ENCODE results near the gene PICK1. TPM values are rescaled to one million over a fixed set of nuclear protein-coding genes. Genes with fewer than 3 reads are reported as not detected.

PICK1 gene
- total and polyA plus RNA-seq, 2 donors (not counting 3 experiments of a cell fraction or from before 2014, with no cell fraction given): 18.0 to 20.8 TPM

DNA sequence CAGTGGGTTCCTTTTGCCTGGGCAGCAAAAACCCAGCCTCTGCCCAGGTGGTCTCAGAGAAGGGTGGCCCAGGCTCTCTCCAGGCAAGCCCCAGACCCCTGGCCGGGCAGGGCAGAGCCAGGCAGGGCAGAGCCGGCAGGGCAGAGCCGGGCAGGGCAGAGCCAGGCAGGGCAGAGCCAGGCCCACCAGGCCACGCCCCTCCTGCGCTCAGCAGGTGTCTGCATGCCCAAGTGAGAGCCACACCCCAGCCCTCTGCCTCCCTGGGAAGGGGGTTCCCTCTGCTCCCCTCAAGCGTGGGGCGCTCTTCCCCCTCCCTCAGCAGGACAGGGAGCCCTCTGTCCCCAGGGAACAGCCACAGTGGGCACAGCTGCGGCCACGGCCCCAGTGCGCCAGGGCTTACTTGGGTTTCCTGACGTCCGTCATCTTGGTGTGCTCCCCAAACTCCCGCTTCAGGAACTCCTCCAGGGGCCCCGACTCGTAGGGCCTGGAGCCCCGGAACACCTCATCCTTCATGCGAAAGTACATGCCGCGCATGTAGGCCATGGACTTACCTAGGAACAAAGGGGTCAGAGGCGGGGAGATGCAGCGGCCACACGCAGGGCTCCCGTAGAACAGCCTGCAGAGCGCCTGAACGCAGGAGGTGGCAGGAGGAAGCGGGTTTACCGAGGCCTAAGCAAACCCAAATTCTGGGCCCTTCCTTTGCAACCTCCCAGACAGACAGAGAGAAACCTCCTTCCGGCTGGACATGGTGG is 63.3 kb downstream of the PICK1 start:
- H3K27ac ChIP-seq (ENCODE audit: insufficient read depth, low read depth, low read length): no peak overlapping the region
- dilution Hi-C loops (cut with MboI; ENCODE audit: extremely low pct_ligation_motif_present, low sequenced_read_pairs): no loop called here
- H3K4me2 ChIP-seq (ENCODE audit: insufficient read depth, low read length): no peak overlapping the region
- no peak for TF ChIP-seq JUN (IDR thresholded peaks at IDR 0.05; ENCODE audit: borderline replicate concordance, insufficient read depth, insufficient read length, low read depth)
- TF ChIP-seq, protein P1, sequence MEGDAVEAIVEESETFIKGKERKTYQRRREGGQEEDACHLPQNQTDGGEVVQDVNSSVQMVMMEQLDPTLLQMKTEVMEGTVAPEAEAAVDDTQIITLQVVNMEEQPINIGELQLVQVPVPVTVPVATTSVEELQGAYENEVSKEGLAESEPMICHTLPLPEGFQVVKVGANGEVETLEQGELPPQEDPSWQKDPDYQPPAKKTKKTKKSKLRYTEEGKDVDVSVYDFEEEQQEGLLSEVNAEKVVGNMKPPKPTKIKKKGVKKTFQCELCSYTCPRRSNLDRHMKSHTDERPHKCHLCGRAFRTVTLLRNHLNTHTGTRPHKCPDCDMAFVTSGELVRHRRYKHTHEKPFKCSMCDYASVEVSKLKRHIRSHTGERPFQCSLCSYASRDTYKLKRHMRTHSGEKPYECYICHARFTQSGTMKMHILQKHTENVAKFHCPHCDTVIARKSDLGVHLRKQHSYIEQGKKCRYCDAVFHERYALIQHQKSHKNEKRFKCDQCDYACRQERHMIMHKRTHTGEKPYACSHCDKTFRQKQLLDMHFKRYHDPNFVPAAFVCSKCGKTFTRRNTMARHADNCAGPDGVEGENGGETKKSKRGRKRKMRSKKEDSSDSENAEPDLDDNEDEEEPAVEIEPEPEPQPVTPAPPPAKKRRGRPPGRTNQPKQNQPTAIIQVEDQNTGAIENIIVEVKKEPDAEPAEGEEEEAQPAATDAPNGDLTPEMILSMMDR (IDR thresholded peaks at IDR 0.05; ENCODE audit: extremely low read depth in 1 of 2, insufficient read depth in 1 of 2, low read depth in 1 of 2, low read length in 2 of 2): no peak
- TF ChIP-seq, protein P2, sequence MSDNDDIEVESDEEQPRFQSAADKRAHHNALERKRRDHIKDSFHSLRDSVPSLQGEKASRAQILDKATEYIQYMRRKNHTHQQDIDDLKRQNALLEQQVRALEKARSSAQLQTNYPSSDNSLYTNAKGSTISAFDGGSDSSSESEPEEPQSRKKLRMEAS (IDR thresholded peaks at IDR 0.05; ENCODE audit: insufficient read depth, insufficient read length): no peak
- TF ChIP-seq POLR2A (IDR thresholded peaks at IDR 0.05; ENCODE audit: low read depth, low read length): no peak
- H3K4me3 ChIP-seq (replicated peaks in 1 of 3; ENCODE audit: insufficient read depth in 1 of 3, low read depth in 1 of 3, low read length in 3 of 3): no peak overlapping the region
- no peaks in the 10 kb centered on the region for H3K4me1 ChIP-seq (ENCODE audit: control insufficient read depth, extremely low read depth, insufficient read depth, low read length)
- no peak overlapping the region for H3K9ac ChIP-seq (replicated peaks; ENCODE audit: extremely low read depth, insufficient read depth, low read length)
- DNase-seq (ENCODE audit: low read depth, low spot score): no peak
- intact Hi-C loops (cut with micrococcal nuclease): no loop called here
- no TSS peak for BruUV-seq (replicated peaks)
- no peak overlapping the region for H2AFZ ChIP-seq (ENCODE audit: low read depth, low read length)
- no peak for FAIRE-seq
- H3K9me3 ChIP-seq (replicated peaks; ENCODE audit: control insufficient read depth, insufficient read depth, low read length): no peaks in the 10 kb centered on the region
- no peaks in the 10 kb centered on the region for H3K79me2 ChIP-seq (ENCODE audit: control insufficient read depth, insufficient read depth, low read length)
- no peaks in the 10 kb centered on the region for H4K20me1 ChIP-seq (replicated peaks; ENCODE audit: control insufficient read depth, extremely low read depth, insufficient read depth, low read length)
- no peaks in the 10 kb centered on the region for H3K36me3 ChIP-seq (ENCODE audit: control insufficient read depth in 2 of 2, extremely low read depth in 1 of 2, insufficient read depth in 2 of 2, low read length in 2 of 2)
- CTCF ChIA-PET: interaction anchor here (1.0 to 1.6 kb wide), 2 partner anchors 16 to 23 kb away, joined by 4 to 5 read pairs; no protein-coding TSS in a partner anchor
- POLR2A ChIA-PET: no interaction called here
- H3K27me3 ChIP-seq (ENCODE audit: control insufficient read depth in 2 of 2, insufficient read depth in 2 of 2, low read length in 2 of 2): no peaks in the 10 kb centered on the region
- no peaks in the 10 kb centered on the region for H3K9me1 ChIP-seq (replicated peaks; ENCODE audit: control insufficient read depth, extremely low read depth, insufficient read depth, low read length)

DNA sequence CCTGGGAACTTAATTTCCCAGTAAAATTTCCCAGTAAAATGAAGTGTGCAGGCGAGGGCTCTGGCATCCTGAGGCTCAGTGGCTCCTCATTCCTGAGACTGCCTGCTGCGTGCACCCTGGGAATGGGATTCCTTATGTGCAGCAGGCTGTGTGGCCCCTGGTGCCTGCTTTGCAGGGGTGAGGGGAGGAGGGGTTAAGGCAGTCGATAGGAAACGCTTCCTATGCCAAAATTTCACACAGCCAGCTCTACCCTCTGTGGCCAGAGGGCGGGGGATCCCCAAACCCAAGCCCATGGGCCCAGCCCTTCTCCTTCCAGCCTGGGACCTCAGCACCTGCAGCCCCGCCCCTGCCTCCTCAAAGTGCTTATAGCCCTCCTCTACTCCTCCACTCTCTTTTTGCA is 65.4 kb downstream of the PICK1 start:
- Histone ChIP-seq H3K4me3 (replicated peaks in 1 of 3; ENCODE audit: insufficient read depth in 1 of 3, low read depth in 1 of 3, low read length in 3 of 3) (no peak overlapping the region), H3K4me2 (ENCODE audit: insufficient read depth, low read length) (no peak overlapping the region), H2AFZ (ENCODE audit: low read depth, low read length) (no peak overlapping the region), H3K9me1 (replicated peaks; ENCODE audit: control insufficient read depth, extremely low read depth, insufficient read depth, low read length) (no peaks in the 10 kb centered on the region), H3K27me3 (ENCODE audit: control insufficient read depth in 2 of 2, insufficient read depth in 2 of 2, low read length in 2 of 2) (no peaks in the 10 kb centered on the region), H3K9ac (replicated peaks; ENCODE audit: extremely low read depth, insufficient read depth, low read length) (no peak overlapping the region), H3K79me2 (ENCODE audit: control insufficient read depth, insufficient read depth, low read length) (no peaks in the 10 kb centered on the region), H3K4me1 (ENCODE audit: control insufficient read depth, extremely low read depth, insufficient read depth, low read length) (no peaks in the 10 kb centered on the region), H4K20me1 (replicated peaks; ENCODE audit: control insufficient read depth, extremely low read depth, insufficient read depth, low read length) (no peaks in the 10 kb centered on the region), H3K9me3 (replicated peaks; ENCODE audit: control insufficient read depth, insufficient read depth, low read length) (no peaks in the 10 kb centered on the region), H3K36me3 (ENCODE audit: control insufficient read depth in 2 of 2, extremely low read depth in 1 of 2, insufficient read depth in 2 of 2, low read length in 2 of 2) (no peaks in the 10 kb centered on the region), H3K27ac (ENCODE audit: insufficient read depth, low read depth, low read length) (no peak overlapping the region)
- dilution Hi-C loops (cut with MboI; ENCODE audit: extremely low pct_ligation_motif_present, low sequenced_read_pairs) (no loop called here), intact Hi-C loops (cut with micrococcal nuclease) (no loop called here)
- ChIA-PET POLR2A (no interaction called here), CTCF (interaction anchor here (1.4 to 1.5 kb wide), 2 partner anchors 15 to 292 kb away, joined by 3 to 5 read pairs; no protein-coding TSS in a partner anchor)
- no TSS peak for BruUV-seq (replicated peaks)
- TF ChIP-seq, protein P2 (IDR thresholded peaks at IDR 0.05; ENCODE audit: insufficient read depth, insufficient read length): no peak
- TF ChIP-seq MYC (IDR thresholded peaks at IDR 0.05; ENCODE audit: low read depth, low read length): no peak
- TF ChIP-seq, protein P1 (IDR thresholded peaks at IDR 0.05; ENCODE audit: extremely low read depth in 1 of 2, insufficient read depth in 1 of 2, low read depth in 1 of 2, low read length in 2 of 2): no peak
- no peak for TF ChIP-seq GATA2 (IDR thresholded peaks at IDR 0.05; ENCODE audit: insufficient read depth, insufficient read length, low read depth, low read length)
- TF ChIP-seq FOS (IDR thresholded peaks at IDR 0.05; ENCODE audit: borderline replicate concordance, insufficient read depth, low read length): no peak
- no peak for TF ChIP-seq EZH2 (IDR thresholded peaks at IDR 0.05; ENCODE audit: borderline replicate concordance, low read depth, low read length, severe bottlenecking)
- FAIRE-seq (no peak), DNase-seq (ENCODE audit: low read depth, low spot score) (no peak)
